Panc1 (cell line): ENCODE results near the gene TSC22D3. TPM values are rescaled to one million over a fixed set of nuclear protein-coding genes. Genes with fewer than 3 reads are reported as not detected.

Source experiments
- ATAC-seq: fragments of 200-7000 bp; cut with Tn5 transposase; 2 replicates; pipeline ENCODE4 v1.9.1; 2020; ENCODE audit warnings: mild to moderate bottlenecking, moderate library complexity
- BruUV-seq: library from RNA; stranded (reverse); fragments of 400-500 nt; replicated peaks from 2 replicates; lab custom pipeline; 2021; lab: Mats Ljungman, UMichigan
- CTCF ChIA-PET: fragments of 300-600 bp; sonication (Branson Sonifier 250); formaldehyde crosslinking; loops from one replicate; lab custom pipeline; 2022; ENCODE audit warnings: antibody characterized with exemption; lab: Charles Lee
- POLR2A ChIA-PET: fragments of 300-600 bp; sonication (Branson Sonifier 250); formaldehyde crosslinking; loops from one replicate; lab custom pipeline; 2022; ENCODE audit warnings: antibody characterized with exemption; lab: Charles Lee
- DNase-seq: peaks from one replicate; pipeline ENCODE4 v3.0.0-alpha.2; 2010; ENCODE audit warnings: low read depth, low spot score
- H3K27ac ChIP-seq: 2 replicates; pipeline ENCODE4 v1.5.1; 2011; ENCODE audit warnings: mild to moderate bottlenecking, low read length, inconsistent platforms
- H3K27me3 ChIP-seq: fragments of 200-500 bp; sonication (Bioruptor generic); 2 replicates; pipeline ENCODE4 v1.6.0; 2014; ENCODE audit warnings: low read length, inconsistent platforms; ENCODE audit not compliant: control insufficient read depth, insufficient read depth
- H3K36me3 ChIP-seq: fragments of 200-500 bp; sonication (Bioruptor generic); 2 replicates; pipeline ENCODE4 v1.5.1; 2014; ENCODE audit warnings: inconsistent platforms, mild to moderate bottlenecking, low read length, moderate library complexity; ENCODE audit not compliant: control insufficient read depth, insufficient read depth
- H3K4me1 ChIP-seq: 2 replicates; pipeline ENCODE4 v1.5.1; 2011; ENCODE audit warnings: inconsistent platforms, mild to moderate bottlenecking, low read length, moderate library complexity; ENCODE audit not compliant: control insufficient read depth, insufficient read depth
- H3K4me3 ChIP-seq, 2 experiments: 2 replicates each; pipeline ENCODE4 v1.5.1; 2011 to 2012; ENCODE audit warnings: low read depth in 2 of 2, low read length in 2 of 2, mild to moderate bottlenecking in 2 of 2, inconsistent platforms in 1 of 2, moderate library complexity in 1 of 2
- H3K9me3 ChIP-seq: fragments of 200-500 bp; sonication (Bioruptor generic); 2 replicates; pipeline ENCODE4 v1.5.1; 2014; ENCODE audit warnings: low read depth, mild to moderate bottlenecking, inconsistent platforms, low read length, moderate library complexity; ENCODE audit not compliant: control insufficient read depth, insufficient read depth
- TCF7L2 ChIP-seq: IDR thresholded peaks from 2 replicates; pipeline ENCODE4 v1.6.1; 2011; ENCODE audit warnings: mild to moderate bottlenecking, low read depth, low read length, inconsistent platforms
- in situ Hi-C: cut with HindIII; loops from 2 replicates; pipeline ENCODE4 v1.10.0; 2016; ENCODE audit warnings: low sequenced_read_pairs, low pct_unique_long_range_greater_than_20kb
- intact Hi-C: fragments of 100-400 bp; cut with micrococcal nuclease; formaldehyde crosslinking; loops from one replicate; pipeline ENCODE4 v1.10.0; 2022; ENCODE audit not compliant: unreplicated experiment
- total RNA-seq: library from RNA; stranded (reverse); gene quantifications from one replicate; pipeline ENCODE4 v1.2.1, GENCODE V29; 2021; ENCODE audit not compliant: unreplicated experiment
- TF ChIP-seq, protein P1 (sequence below), 2 experiments: IDR thresholded peaks; 2 replicates each; pipeline ENCODE4 v1.6.1; 2011 to 2012; ENCODE audit warnings: low read depth in 2 of 2, control low read depth in 1 of 2, low read length in 1 of 2, mild to moderate bottlenecking in 1 of 2, moderate library complexity in 1 of 2; ENCODE audit not compliant: insufficient read depth in 1 of 2
- TF ChIP-seq, protein P2 (sequence below): fragments of 450-650 bp; IDR thresholded peaks from 2 replicates; pipeline ENCODE4 v1.5.1; 2017; ENCODE audit warnings: mild to moderate bottlenecking

The TSC22D3 gene
- total RNA-seq, 1 experiment from 2014 or later: 7.2 TPM

DNA sequence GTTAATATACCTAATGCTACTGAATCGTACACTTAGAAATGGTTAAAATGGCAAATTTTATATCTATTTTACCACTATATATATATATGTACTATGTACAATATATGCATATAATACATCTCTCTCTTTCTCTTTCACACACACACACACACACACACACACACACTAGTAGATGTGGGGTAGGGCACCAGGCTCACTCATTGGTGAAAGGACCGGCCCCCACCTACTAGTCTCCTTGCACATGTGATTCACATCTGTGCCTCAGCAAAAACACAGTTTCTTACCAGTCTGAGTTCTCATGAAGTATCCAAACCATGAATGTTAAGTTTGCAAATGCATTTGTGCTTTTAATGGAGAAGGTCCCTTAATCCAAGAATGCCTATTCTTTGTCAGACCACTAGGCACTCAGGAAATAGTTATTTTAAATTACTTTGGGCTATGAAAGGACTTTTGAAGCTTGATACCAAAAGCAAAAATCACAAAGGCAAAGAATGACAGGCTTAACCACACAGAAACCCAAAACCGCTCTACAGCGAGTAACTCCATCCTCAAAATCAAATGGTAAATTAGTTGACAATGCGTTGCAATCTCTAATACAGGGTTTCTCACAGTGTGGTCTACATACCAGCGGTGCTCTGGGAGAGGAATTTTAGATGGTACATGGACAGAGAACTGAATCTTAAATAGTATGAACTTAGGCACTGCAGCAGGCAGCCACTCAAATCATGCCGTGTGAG is 5.8 kb downstream of the TSC22D3 start:
- intact Hi-C loops (loop anchor here (10.0 kb wide), 1 partner anchor 235 kb away; no protein-coding TSS in a partner anchor), in situ Hi-C loops (no loop called here)
- DNase-seq (no peak), ATAC-seq (no peak)
- ChIA-PET POLR2A (no interaction called here), CTCF (no interaction called here)
- TF ChIP-seq, protein P1, sequence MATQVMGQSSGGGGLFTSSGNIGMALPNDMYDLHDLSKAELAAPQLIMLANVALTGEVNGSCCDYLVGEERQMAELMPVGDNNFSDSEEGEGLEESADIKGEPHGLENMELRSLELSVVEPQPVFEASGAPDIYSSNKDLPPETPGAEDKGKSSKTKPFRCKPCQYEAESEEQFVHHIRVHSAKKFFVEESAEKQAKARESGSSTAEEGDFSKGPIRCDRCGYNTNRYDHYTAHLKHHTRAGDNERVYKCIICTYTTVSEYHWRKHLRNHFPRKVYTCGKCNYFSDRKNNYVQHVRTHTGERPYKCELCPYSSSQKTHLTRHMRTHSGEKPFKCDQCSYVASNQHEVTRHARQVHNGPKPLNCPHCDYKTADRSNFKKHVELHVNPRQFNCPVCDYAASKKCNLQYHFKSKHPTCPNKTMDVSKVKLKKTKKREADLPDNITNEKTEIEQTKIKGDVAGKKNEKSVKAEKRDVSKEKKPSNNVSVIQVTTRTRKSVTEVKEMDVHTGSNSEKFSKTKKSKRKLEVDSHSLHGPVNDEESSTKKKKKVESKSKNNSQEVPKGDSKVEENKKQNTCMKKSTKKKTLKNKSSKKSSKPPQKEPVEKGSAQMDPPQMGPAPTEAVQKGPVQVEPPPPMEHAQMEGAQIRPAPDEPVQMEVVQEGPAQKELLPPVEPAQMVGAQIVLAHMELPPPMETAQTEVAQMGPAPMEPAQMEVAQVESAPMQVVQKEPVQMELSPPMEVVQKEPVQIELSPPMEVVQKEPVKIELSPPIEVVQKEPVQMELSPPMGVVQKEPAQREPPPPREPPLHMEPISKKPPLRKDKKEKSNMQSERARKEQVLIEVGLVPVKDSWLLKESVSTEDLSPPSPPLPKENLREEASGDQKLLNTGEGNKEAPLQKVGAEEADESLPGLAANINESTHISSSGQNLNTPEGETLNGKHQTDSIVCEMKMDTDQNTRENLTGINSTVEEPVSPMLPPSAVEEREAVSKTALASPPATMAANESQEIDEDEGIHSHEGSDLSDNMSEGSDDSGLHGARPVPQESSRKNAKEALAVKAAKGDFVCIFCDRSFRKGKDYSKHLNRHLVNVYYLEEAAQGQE (IDR thresholded peaks at IDR 0.05; ENCODE audit: insufficient read depth in 1 of 2, low read depth in 2 of 2, low read length in 1 of 2): no peak
- no peak for TF ChIP-seq TCF7L2
- TF ChIP-seq, protein P2, sequence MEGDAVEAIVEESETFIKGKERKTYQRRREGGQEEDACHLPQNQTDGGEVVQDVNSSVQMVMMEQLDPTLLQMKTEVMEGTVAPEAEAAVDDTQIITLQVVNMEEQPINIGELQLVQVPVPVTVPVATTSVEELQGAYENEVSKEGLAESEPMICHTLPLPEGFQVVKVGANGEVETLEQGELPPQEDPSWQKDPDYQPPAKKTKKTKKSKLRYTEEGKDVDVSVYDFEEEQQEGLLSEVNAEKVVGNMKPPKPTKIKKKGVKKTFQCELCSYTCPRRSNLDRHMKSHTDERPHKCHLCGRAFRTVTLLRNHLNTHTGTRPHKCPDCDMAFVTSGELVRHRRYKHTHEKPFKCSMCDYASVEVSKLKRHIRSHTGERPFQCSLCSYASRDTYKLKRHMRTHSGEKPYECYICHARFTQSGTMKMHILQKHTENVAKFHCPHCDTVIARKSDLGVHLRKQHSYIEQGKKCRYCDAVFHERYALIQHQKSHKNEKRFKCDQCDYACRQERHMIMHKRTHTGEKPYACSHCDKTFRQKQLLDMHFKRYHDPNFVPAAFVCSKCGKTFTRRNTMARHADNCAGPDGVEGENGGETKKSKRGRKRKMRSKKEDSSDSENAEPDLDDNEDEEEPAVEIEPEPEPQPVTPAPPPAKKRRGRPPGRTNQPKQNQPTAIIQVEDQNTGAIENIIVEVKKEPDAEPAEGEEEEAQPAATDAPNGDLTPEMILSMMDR: no peak
- H3K36me3 ChIP-seq: no peaks in the 10 kb centered on the region
- no TSS peak for BruUV-seq
- H3K4me3 ChIP-seq: no peak overlapping the region
- peaks cover 3% of the 10 kb centered on the region; the same call in 1 of the 2 replicates for H3K27me3 ChIP-seq
- no peaks in the 10 kb centered on the region for H3K4me1 ChIP-seq
- no peak overlapping the region for H3K27ac ChIP-seq
- no peaks in the 10 kb centered on the region for H3K9me3 ChIP-seq

DNA sequence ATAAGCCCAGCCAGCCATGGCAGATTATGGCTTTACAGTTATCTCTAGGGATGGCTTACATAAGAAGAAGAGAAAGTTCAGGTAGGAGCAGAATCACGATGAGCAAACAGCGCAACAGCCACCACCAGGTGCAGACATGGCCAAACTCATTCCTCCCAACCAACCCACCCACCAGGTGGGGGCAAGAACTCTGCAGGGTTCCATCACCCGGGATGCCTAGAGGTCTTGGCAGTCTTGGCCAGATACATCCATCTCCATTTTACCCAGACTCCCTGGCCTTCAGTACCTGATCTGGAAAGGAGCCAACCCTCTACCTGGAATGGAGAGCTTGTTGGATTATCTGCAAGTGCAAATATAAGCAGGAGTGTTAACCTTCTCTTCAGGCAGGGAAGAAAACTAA is 7.5 kb downstream of the TSC22D3 start:
- H3K27me3 ChIP-seq: peaks cover 3% of the 10 kb centered on the region; the same call in 1 of the 2 replicates
- no TSS peak for BruUV-seq

More for the DNA sequence above, 7.5 kb downstream of the TSC22D3 start:
- TF ChIP-seq, protein P1 (IDR thresholded peaks at IDR 0.05; ENCODE audit: insufficient read depth in 1 of 2, low read depth in 2 of 2, low read length in 1 of 2): no peak
- DNase-seq (no peak), ATAC-seq (no peak)
- no peak overlapping the region for H3K4me3 ChIP-seq
- ChIA-PET POLR2A (no interaction called here), CTCF (interaction anchor here (0.7 kb wide), 1 partner anchor 907 kb away, joined by 5 read pairs; no protein-coding TSS in a partner anchor)
- H3K9me3 ChIP-seq: no peaks in the 10 kb centered on the region
- no peak overlapping the region for H3K27ac ChIP-seq
- in situ Hi-C loops: no loop called here
- H3K4me1 ChIP-seq: no peaks in the 10 kb centered on the region
- H3K36me3 ChIP-seq: no peaks in the 10 kb centered on the region
- intact Hi-C loops: no loop called here
